Activated CD8-positive, alpha-beta memory T cell treated with anti-CD3 and anti-CD28 coated beads, Interleukin-2, amount 50 U/mL, for 4 hours (primary cell): Measurements from ENCODE around the gene SEPTIN8.
A peak's percentile ranks its signal among the peaks of the same experiment; 100 is the strongest.

Experiments used
- DNase-seq: peaks from one replicate; pipeline ENCODE4 v3.0.0-alpha.2; 2020

Gene SEPTIN8

GRCh38 chr5:132746954-132747615 lies 30.0 kb downstream of the SEPTIN8 start, which contains the start of gene CCNI2:
TSS of gene CCNI2 (plus strand) at chr5:132747426. CDS start at chr5:132747496, 70 bp downstream.
- DNase-seq, result peak; percentile 75

- DNase-seq, result no peak
Measured at GRCh38 chr5:132746592-132746953, 30.5 kb downstream of the SEPTIN8 start.

GRCh38 chr5:132744659-132745058 lies 32.4 kb downstream of the SEPTIN8 start:
- DNase-seq, result no peak

GRCh38 chr5:132742626-132743025 lies 34.4 kb downstream of the SEPTIN8 start:
- DNase-seq, result no peak

GRCh38 chr5:132742158-132742557 lies 34.9 kb downstream of the SEPTIN8 start:
- DNase-seq, result no peak

GRCh38 chr5:132739232-132739631 lies 37.8 kb downstream of the SEPTIN8 start:
- no peak for DNase-seq

GRCh38 chr5:132737982-132738681 lies 38.9 kb downstream of the SEPTIN8 start:
- DNase-seq, result no peak

- peak; percentile 99 for DNase-seq
Measured at GRCh38 chr5:132736853-132737833, 39.9 kb downstream of the SEPTIN8 start, which contains the start of gene KIF3A. TSS of gene KIF3A (minus strand) at chr5:132737546. CDS start at chr5:132737419, 127 bp downstream.

GRCh38 chr5:132734687-132735086 lies 42.4 kb downstream of the SEPTIN8 start:
- no peak for DNase-seq

GRCh38 chr5:132733499-132734148 lies 43.4 kb downstream of the SEPTIN8 start:
- no peak for DNase-seq

- no peak for DNase-seq
Measured at GRCh38 chr5:132729896-132730295, 47.1 kb downstream of the SEPTIN8 start.

- no peak for DNase-seq
Measured at GRCh38 chr5:132725745-132726144, 51.3 kb downstream of the SEPTIN8 start.

GRCh38 chr5:132718544-132719312 lies 58.3 kb downstream of the SEPTIN8 start:
- DNase-seq, result no peak

GRCh38 chr5:132714456-132715307 lies 62.4 kb downstream of the SEPTIN8 start:
- DNase-seq, result no peak

GRCh38 chr5:132708645-132709044 lies 68.4 kb downstream of the SEPTIN8 start:
- no peak for DNase-seq

- DNase-seq, result no peak
Measured at GRCh38 chr5:132704875-132705274, 72.2 kb downstream of the SEPTIN8 start.
